HEK293 (cell line): ENCODE data around the gene SCYL1.
A peak's percentile ranks its signal among the peaks of the same experiment; 100 is the strongest.

ENCODE experiments used
- CTCF ChIA-PET: fragments of 350-600 bp; formaldehyde crosslinking; extraction: SDS; loops from one replicate; lab custom pipeline; 2021; ENCODE audit warnings: antibody characterized with exemption; lab: Yijun Ruan, JAX
- POLR2A ChIA-PET: fragments of 300-600 bp; formaldehyde crosslinking; extraction: SDS; loops from one replicate; lab custom pipeline; 2020; ENCODE audit warnings: antibody characterized with exemption, inconsistent platforms; lab: Yijun Ruan, JAX
- H3K27ac ChIP-seq: fragments of 200-500 bp; sonication (Bioruptor generic); 2 replicates; pipeline ENCODE4 v1.5.1; 2014; ENCODE audit warnings: low read depth, low read length, control low read depth, inconsistent platforms; ENCODE audit errors: extremely low read depth
- H3K36me3 ChIP-seq, 2 experiments: fragments of 200-500 bp in 1 of 2; sonication (Bioruptor generic) in 1 of 2; 1 replicate in 1 of 2; 2 replicates in 1 of 2; pipeline ENCODE4 v1.5.1; 2014 to 2017; ENCODE audit warnings: inconsistent platforms in 2 of 2, low read length in 2 of 2; ENCODE audit not compliant: control insufficient read depth in 2 of 2, insufficient read depth in 1 of 2
- H3K4me1 ChIP-seq: fragments of 200-500 bp; sonication (Bioruptor generic); 2 replicates; pipeline ENCODE4 v1.5.1; 2014; ENCODE audit warnings: mild to moderate bottlenecking, low read length, inconsistent platforms; ENCODE audit not compliant: control insufficient read depth, insufficient read depth
- H3K4me3 ChIP-seq: 2 replicates; pipeline ENCODE4 v1.5.1; 2011; ENCODE audit warnings: low read depth, mild to moderate bottlenecking, control low read depth, low read length, moderate library complexity
- H3K9me3 ChIP-seq: fragments of 200-500 bp; sonication (Bioruptor generic); 2 replicates; pipeline ENCODE4 v1.5.1; 2014; ENCODE audit warnings: low read depth, low read length, inconsistent platforms; ENCODE audit not compliant: control insufficient read depth, insufficient read depth
- BCL11B ChIP-seq: fragments of 450-650 bp; formaldehyde crosslinking; IDR thresholded peaks from 2 replicates; pipeline ENCODE4 v1.5.1; 2016; ENCODE audit warnings: low read depth, missing biosample characterization, missing genetic modification characterization
- KLF10 ChIP-seq: fragments of 450-650 bp; IDR thresholded peaks from 2 replicates; pipeline ENCODE4 v1.5.1; 2018; ENCODE audit warnings: missing biosample characterization, mild to moderate bottlenecking, missing genetic modification characterization
- KLF16 ChIP-seq: fragments of 450-650 bp; formaldehyde crosslinking; IDR thresholded peaks from 2 replicates; pipeline ENCODE4 v1.5.1; 2017; ENCODE audit warnings: missing biosample characterization, missing genetic modification characterization
- PRDM4 ChIP-seq: fragments of 450-650 bp; formaldehyde crosslinking; IDR thresholded peaks from 2 replicates; pipeline ENCODE4 v1.5.1; 2017; ENCODE audit warnings: missing biosample characterization, missing genetic modification characterization
- ZNF114 ChIP-seq: fragments of 450-650 bp; formaldehyde crosslinking; IDR thresholded peaks from 2 replicates; pipeline ENCODE4 v1.5.0; 2017; ENCODE audit warnings: missing biosample characterization, missing genetic modification characterization
- ZNF121 ChIP-seq: fragments of 450-650 bp; formaldehyde crosslinking; IDR thresholded peaks from 2 replicates; pipeline ENCODE4 v1.5.1; 2016; ENCODE audit warnings: missing biosample characterization, missing genetic modification characterization
- ZNF223 ChIP-seq: fragments of 450-650 bp; formaldehyde crosslinking; IDR thresholded peaks from 2 replicates; pipeline ENCODE4 v1.5.1; 2016; ENCODE audit warnings: missing biosample characterization, missing genetic modification characterization
- ZNF248 ChIP-seq: fragments of 450-650 bp; formaldehyde crosslinking; IDR thresholded peaks from 2 replicates; pipeline ENCODE4 v1.5.1; 2017; ENCODE audit warnings: missing biosample characterization, missing genetic modification characterization
- ZNF341 ChIP-seq: fragments of 450-650 bp; formaldehyde crosslinking; IDR thresholded peaks from 2 replicates; pipeline ENCODE4; 2016; ENCODE audit warnings: low read depth, missing biosample characterization, missing genetic modification characterization
- ZNF404 ChIP-seq: fragments of 450-650 bp; formaldehyde crosslinking; IDR thresholded peaks from 2 replicates; pipeline ENCODE4 v1.5.1; 2017; ENCODE audit warnings: missing biosample characterization, missing genetic modification characterization
- ZNF416 ChIP-seq: fragments of 450-650 bp; formaldehyde crosslinking; IDR thresholded peaks from 2 replicates; pipeline ENCODE4 v1.5.1; 2016; ENCODE audit warnings: missing biosample characterization, missing genetic modification characterization
- ZNF426 ChIP-seq: fragments of 450-650 bp; formaldehyde crosslinking; IDR thresholded peaks from 2 replicates; pipeline ENCODE4 v1.5.1; 2017; ENCODE audit warnings: missing biosample characterization, missing genetic modification characterization, mild to moderate bottlenecking, inconsistent platforms, moderate library complexity
- ZNF580 ChIP-seq: fragments of 450-650 bp; formaldehyde crosslinking; IDR thresholded peaks from 2 replicates; pipeline ENCODE4 v1.5.1; 2016; ENCODE audit warnings: missing biosample characterization, missing genetic modification characterization
- ZNF658 ChIP-seq: fragments of 450-650 bp; formaldehyde crosslinking; IDR thresholded peaks from 2 replicates; pipeline ENCODE4; 2016; ENCODE audit warnings: missing biosample characterization, missing genetic modification characterization
- ZNF701 ChIP-seq: fragments of 450-650 bp; formaldehyde crosslinking; IDR thresholded peaks from 2 replicates; pipeline ENCODE4 v1.5.1; 2016; ENCODE audit warnings: missing biosample characterization, missing genetic modification characterization
- ZNF777 ChIP-seq: fragments of 450-650 bp; formaldehyde crosslinking; IDR thresholded peaks from 2 replicates; pipeline ENCODE4 v1.5.1; 2017; ENCODE audit warnings: missing biosample characterization, missing genetic modification characterization, borderline replicate concordance
- TF ChIP-seq, protein P1 (sequence below): fragments of 450-650 bp; formaldehyde crosslinking; optimal IDR thresholded peaks from 2 replicates; pipeline ENCODE3; 2016; ENCODE audit warnings: missing biosample characterization, mild to moderate bottlenecking, missing genetic modification characterization
- TF ChIP-seq, protein P2 (sequence below): fragments of 450-650 bp; formaldehyde crosslinking; IDR thresholded peaks from 2 replicates; pipeline ENCODE4 v1.5.1; 2016; ENCODE audit warnings: missing biosample characterization, missing genetic modification characterization

Gene SCYL1

DNA sequence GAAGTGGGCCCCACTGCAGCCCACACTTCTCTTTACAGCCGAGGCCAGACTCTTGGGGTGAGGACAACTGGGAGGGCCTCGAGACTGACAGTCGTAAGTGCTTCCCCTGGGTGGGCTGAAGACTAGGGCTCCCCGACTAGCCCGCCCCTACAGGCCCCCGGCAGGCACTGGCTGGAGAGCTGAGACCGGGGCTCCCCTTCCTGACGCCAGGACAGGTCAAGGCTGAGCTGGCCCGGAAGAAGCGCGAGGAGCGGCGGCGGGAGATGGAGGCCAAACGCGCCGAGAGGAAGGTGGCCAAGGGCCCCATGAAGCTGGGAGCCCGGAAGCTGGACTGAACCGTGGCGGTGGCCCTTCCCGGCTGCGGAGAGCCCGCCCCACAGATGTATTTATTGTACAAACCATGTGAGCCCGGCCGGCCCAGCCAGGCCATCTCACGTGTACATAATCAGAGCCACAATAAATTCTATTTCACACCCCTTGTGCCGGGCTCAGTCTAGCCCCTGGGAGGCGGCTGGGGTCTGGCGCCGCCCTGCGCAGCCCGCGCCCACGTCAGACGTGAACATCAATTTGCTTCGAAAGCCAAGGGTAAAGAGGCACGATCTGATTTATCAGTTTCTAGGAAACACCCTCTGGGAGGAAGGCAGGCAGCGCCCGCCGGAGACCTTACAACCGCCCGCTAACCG, 13.5 kb downstream of the SCYL1 start (continued):
- TF ChIP-seq ZNF426 (tag by site-specific recombination): no peak
- TF ChIP-seq BCL11B: no peak
- no peak for TF ChIP-seq ZNF121
- TF ChIP-seq ZNF341 (tag by site-specific recombination): no peak
- peak; percentile 57; the same call in 1 of the 2 replicates for TF ChIP-seq PRDM4 (tag by site-specific recombination)
- TF ChIP-seq, all 188 proteins: peak for 3

- Histone ChIP-seq H3K9me3 (no peaks in the 10 kb centered on the region), H3K36me3 (peaks cover 0 to 82% of the 10 kb centered on the region in 2 experiments; a peak in 1 of 3 replicates), H3K4me1 (peaks cover 3% of the 10 kb centered on the region; the same call in 1 of the 2 replicates), H3K27ac (no peak overlapping the region; the same call in 1 of the 2 replicates), H3K4me3 (no peak overlapping the region)
- ChIA-PET POLR2A (interaction anchor here (0.6 to 2.6 kb wide), 8 partner anchors 9 to 124 kb away, joined by 3 to 13 read pairs (median 8); partner anchors contain the start of genes MAP3K11, PCNX3, RELA and SCYL1), CTCF (interaction anchor here (1.0 to 4.2 kb wide), 3 partner anchors 22 to 32 kb away, joined by 4 to 133 read pairs (median 44); partner anchors contain the start of genes FAM89B and ZNRD2)
- TF ChIP-seq ZNF580 (tag by site-specific recombination): no peak
- no peak for TF ChIP-seq ZNF248
- TF ChIP-seq ZNF701 (tag by site-specific recombination): no peak
- TF ChIP-seq KLF10: no peak
- TF ChIP-seq, protein P1, sequence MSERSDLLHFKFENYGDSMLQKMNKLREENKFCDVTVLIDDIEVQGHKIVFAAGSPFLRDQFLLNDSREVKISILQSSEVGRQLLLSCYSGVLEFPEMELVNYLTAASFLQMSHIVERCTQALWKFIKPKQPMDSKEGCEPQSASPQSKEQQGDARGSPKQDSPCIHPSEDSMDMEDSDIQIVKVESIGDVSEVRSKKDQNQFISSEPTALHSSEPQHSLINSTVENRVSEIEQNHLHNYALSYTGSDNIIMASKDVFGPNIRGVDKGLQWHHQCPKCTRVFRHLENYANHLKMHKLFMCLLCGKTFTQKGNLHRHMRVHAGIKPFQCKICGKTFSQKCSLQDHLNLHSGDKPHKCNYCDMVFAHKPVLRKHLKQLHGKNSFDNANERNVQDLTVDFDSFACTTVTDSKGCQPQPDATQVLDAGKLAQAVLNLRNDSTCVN (tag by site-specific recombination): no peak
- TF ChIP-seq, protein P2, sequence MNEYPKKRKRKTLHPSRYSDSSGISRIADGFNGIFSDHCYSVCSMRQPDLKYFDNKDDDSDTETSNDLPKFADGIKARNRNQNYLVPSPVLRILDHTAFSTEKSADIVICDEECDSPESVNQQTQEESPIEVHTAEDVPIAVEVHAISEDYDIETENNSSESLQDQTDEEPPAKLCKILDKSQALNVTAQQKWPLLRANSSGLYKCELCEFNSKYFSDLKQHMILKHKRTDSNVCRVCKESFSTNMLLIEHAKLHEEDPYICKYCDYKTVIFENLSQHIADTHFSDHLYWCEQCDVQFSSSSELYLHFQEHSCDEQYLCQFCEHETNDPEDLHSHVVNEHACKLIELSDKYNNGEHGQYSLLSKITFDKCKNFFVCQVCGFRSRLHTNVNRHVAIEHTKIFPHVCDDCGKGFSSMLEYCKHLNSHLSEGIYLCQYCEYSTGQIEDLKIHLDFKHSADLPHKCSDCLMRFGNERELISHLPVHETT: no peak
These were observed 14.2 kb downstream of the SCYL1 start for GRCh38 chr11:65538915-65539743.

DNA sequence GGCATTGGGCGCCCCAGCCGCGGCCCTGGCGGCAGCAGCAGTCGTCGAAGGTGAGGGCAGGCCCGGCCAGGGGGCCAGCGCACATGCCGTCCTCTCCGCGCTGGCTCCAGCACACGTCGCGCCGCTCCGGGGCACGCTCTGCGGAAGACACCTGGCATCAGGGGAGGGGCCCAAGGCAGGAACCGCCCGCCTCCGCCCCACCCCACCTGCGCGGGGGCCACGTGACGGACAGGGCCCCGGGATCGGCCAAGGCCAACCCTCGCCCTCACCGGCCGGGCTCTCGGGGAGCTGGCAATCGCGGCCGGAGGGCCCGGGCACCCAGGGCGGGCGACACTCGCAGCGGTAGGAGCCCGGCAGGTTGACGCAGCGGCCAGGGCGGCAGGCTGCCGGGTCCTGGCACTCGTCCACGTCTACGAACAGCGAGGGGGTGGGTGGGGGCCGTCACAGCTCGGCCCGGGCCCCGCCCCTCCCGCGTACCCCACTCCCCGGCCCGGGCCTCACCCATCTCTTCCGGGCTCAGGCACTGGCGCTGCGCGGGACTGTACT, 14.9 kb downstream of the SCYL1 start:
- Histone ChIP-seq H3K4me3 (peak overlapping the region; percentile 47), H3K4me1 (peaks cover 3% of the 10 kb centered on the region; the same call in 1 of the 2 replicates), H3K36me3 (peaks cover 0 to 83% of the 10 kb centered on the region in 2 experiments; a peak in 2 of 3 replicates), H3K27ac (peak overlapping the region; percentile 69; the same call in 1 of the 2 replicates), H3K9me3 (no peaks in the 10 kb centered on the region)
- ChIA-PET CTCF (interaction anchor here (0.7 to 4.5 kb wide), 13 partner anchors 10 to 313 kb away, joined by 3 to 133 read pairs (median 11); partner anchors contain the start of genes FAM89B, KAT5, SCYL1 and ZNRD2), POLR2A (interaction anchor here (0.6 to 2.6 kb wide), 15 partner anchors 9 to 278 kb away, joined by 3 to 39 read pairs (median 9); partner anchors contain the start of genes FAM89B, MALAT1, MAP3K11 and NEAT1)
- TF ChIP-seq ZNF114 (tag by site-specific recombination): no peak
- TF ChIP-seq ZNF416: no peak
- TF ChIP-seq BCL11B: no peak
- TF ChIP-seq ZNF777 (tag by site-specific recombination): no peak
- TF ChIP-seq ZNF404 (tag by site-specific recombination): no peak
- TF ChIP-seq KLF16 (tag by site-specific recombination): no peak
- TF ChIP-seq ZNF658 (tag by site-specific recombination): no peak
- TF ChIP-seq ZNF223 (tag by site-specific recombination): no peak
